ENCODE results near the gene RPL12.

RPL12 gene

DNA sequence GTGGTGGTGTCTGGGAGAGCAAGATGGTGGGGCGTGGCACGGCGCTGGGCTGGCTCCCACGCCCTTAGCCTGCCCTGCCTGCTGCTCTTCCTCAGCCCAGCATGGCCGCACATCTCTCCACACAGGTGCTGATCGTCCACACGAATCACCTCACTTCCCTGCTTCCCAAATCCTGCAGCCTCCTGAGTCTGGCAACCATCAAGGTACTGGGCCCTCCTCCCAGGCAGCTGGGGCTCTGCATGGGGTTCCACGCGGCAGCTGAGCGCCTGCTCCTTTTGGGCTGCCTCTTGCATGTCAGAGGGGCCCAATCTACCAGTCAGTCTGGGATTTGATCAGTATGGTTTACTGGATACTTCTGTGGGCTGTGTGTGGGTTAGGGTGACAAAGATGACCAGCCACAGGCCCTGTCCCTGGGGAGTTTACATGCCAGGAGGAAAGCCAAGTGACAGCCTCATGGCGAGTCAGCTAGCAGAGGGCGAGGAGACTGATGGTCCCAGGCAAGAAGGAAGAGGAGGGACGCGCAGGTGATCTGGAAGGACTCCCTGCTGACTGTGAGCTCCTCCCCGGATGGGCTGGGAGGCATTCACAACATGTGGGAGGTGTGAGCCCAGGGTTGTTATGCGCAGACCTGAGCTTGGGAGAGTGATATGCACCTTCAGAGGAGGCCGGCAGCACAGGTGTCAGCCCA is 6.1 kb upstream of the RPL12 start:
- no peak for DNase-seq (ENCODE audit: low read depth)
- TF ChIP-seq, protein P1, sequence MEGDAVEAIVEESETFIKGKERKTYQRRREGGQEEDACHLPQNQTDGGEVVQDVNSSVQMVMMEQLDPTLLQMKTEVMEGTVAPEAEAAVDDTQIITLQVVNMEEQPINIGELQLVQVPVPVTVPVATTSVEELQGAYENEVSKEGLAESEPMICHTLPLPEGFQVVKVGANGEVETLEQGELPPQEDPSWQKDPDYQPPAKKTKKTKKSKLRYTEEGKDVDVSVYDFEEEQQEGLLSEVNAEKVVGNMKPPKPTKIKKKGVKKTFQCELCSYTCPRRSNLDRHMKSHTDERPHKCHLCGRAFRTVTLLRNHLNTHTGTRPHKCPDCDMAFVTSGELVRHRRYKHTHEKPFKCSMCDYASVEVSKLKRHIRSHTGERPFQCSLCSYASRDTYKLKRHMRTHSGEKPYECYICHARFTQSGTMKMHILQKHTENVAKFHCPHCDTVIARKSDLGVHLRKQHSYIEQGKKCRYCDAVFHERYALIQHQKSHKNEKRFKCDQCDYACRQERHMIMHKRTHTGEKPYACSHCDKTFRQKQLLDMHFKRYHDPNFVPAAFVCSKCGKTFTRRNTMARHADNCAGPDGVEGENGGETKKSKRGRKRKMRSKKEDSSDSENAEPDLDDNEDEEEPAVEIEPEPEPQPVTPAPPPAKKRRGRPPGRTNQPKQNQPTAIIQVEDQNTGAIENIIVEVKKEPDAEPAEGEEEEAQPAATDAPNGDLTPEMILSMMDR (IDR thresholded peaks at IDR 0.05; ENCODE audit: insufficient read depth, low read depth, low read length, missing control alignments): no peak
- H3K4me3 ChIP-seq (ENCODE audit: low read length): no peak overlapping the region

DNA sequence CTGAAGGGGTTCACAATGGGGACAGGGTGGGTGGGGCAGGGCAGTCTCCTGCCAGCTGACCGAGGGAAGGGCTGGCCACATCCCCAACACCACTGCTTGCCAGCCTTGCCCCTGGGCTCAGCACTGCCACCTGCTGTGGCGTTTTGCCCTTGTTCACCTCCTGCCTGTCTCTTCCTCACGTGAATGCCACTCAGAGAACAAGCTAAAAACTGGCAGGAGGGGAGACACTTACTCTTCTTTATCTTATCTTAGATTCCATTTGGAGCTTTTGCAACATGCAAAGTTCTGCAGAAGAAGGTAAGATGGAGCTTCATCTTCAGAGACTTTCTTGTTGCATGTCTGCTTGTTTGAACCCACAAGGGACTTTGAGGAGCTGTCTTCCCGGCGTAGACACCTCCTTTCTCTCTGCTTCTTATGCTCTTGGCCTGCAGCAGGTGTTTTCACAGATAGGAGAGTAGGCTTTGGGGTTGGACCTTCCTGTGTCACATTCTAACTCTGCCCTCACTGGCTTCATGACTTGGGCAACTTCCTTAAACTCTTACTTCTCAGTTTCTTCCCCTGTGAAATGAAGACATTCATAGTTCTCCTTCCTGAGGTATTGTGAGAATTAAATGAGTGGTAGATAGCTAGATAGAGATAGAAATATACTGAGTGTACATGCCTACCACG is 4.3 kb upstream of the RPL12 start:
- no peak overlapping the region for H3K4me3 ChIP-seq (ENCODE audit: low read length)
- TF ChIP-seq, protein P1 (IDR thresholded peaks at IDR 0.05; ENCODE audit: insufficient read depth, low read depth, low read length, missing control alignments): peak; percentile 54
- DNase-seq (ENCODE audit: low read depth): peak; percentile 51

DNA sequence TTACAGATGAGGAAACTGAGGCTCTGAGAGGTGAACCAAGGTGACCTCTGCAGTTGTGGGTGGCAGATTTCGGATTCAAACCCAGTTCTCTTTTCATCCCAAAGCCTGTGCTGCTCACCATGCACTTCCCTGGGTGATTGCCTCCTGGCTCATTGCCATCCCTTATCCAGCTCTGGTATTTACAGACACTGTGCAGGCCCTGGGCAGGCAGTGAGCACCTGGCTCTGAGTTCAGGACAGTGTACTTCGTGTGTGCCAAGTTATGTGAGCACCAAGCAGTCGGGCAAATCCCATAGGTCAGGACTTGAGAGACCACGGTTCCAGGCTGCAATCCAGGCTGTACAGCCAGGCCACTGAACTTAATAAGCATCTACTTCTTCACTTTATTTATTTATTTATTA is 1.5 kb upstream of the RPL12 start:
- no peak overlapping the region for H3K4me3 ChIP-seq (ENCODE audit: low read length)
- TF ChIP-seq, protein P1 (IDR thresholded peaks at IDR 0.05; ENCODE audit: insufficient read depth, low read depth, low read length, missing control alignments): no peak
- DNase-seq (ENCODE audit: low read depth): no peak

DNA sequence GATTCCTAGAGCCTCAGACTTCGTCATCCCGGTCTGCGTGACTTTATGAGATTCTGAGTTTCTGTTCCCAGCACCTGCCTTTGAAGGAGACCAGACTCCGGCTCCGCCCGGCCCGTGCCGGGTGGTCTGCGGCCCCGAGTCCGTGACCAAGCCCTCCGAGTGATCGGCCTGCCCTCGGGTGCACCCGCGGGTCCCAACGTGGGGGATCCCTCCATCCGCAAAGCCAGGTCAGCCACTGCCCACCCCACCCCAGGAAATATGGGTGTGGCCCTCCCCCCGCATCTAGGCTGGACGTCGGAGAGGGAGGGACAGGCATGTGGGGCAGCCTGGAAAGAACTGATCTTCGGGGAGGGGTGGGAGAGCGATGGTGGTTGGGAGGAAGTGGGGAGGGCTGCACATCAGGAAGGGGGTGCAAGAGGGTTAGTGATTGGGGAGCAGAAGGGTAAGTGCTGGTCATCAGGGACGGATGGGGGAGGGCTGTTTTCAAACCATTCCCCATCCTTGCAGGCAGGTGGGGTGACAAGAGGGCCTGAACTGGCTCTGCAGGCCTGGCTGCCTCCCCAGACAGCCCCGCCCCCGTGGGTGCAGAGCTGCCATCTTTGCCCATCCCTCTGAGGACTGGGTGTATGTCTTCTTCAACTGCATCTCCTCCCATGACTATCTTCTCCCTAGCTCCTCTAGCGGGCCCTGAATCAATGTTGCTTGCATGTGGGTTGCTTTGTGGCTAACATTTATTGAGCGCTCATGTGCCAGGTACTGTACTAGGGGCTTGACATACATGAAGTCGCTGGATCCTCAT is 851 bp upstream of the RPL12 start:
- peak; percentile 74 for DNase-seq (ENCODE audit: low read depth)
- peak overlapping the region; percentile 82 for H3K4me3 ChIP-seq (ENCODE audit: low read length)
- TF ChIP-seq, protein P1 (IDR thresholded peaks at IDR 0.05; ENCODE audit: insufficient read depth, low read depth, low read length, missing control alignments): no peak

DNA sequence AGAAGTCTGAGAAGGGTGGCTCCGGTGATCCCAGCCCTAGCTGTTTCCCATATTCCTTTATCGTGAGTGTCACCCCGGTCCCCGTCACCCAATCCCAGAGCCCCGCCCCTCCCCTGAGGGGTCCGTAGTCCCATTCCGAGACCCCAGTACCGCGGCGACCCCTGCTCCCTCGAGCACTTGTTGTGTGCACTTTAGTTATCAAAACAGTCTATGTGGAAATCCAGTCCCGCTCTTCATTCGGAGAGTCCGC is 327 bp upstream of the RPL12 start:
- TF ChIP-seq, protein P1 (IDR thresholded peaks at IDR 0.05; ENCODE audit: insufficient read depth, low read depth, low read length, missing control alignments): no peak
- H3K4me3 ChIP-seq (ENCODE audit: low read length): peak overlapping the region; percentile 82
- no peak for DNase-seq (ENCODE audit: low read depth)

DNA sequence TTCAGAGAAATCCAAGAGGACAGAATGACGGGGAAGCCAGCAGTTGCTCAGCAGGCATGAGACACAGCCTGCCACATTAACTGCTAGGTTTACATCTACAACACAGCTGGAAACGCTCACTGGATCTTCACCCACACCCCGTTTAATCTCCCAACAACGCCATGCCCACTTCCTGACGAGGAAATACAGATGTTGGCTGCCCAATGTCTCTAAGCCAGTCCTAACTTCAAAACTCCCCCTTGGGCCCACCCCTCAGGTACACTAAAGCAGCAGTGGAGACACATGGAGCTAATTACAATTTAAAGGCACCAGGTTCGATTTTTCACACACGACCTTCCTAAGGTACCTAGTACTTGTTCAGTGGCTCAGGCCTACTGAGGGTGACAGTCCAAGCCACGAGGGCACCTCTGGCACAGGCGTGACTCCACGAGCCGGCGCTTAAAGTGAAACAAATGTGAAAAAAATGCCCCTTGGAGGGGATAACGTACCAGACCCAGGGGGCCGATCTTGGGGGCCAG is 904 bp downstream of the RPL12 start:
- TF ChIP-seq, protein P1 (IDR thresholded peaks at IDR 0.05; ENCODE audit: insufficient read depth, low read depth, low read length, missing control alignments): no peak
- DNase-seq (ENCODE audit: low read depth): no peak
- H3K4me3 ChIP-seq (ENCODE audit: low read length): peak overlapping the region; percentile 82
